Measurements from ENCODE around the gene FILIP1L.

FILIP1L gene

DNA sequence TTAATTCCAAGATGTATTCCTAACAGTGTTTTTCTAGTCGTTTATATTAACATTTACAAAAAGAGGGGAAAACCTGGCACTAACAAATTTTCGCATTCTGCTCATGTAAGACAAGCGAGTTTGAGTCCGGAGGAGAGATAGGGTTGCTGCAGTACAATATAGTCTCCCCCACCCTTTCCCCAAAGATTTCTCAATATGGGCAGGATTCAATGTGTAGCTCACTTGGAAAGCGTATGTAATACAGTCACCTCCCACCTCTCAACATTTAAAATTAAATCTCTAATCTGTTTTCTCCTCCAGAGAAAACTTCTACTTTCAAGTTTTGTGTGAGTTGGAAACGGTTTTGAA, 238.7 kb downstream of the FILIP1L start:
- no peak for DNase-seq (ENCODE audit: extremely low read depth, low read depth)

DNA sequence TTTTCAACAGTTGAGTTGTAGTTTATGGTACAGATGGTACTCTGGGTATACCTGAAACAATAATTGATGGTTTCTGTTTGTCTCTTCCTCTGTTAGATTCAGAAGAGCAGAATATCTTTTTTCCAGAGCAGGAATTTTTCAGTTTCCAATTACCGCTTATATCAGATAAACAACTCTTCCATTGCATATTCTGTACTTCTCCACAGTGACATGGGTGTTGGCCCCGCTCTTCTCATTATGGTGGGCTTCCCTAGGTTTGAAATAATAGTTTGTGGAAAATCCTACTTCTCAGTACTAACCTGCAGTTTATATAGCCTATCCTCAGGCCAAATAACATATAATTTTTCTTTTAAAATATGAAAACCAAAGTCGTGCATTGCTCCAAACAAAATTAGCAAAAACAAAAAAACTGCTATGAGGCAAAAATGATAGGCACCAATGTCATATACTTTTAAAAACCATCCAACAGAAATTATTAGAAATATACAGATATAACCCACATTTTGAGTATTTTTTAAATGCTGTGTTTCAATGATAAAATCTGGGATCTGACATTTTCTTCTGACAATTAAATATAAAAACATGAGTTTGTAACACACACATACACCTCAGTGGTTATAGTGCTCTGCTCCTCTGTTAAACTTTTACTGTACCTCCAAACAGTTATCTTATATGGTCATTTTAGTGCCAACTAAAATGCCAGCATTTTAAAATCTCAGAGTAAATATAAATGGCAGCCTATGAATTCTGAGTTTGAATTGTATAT, 239.9 kb downstream of the FILIP1L start:
- TF ChIP-seq, protein P1, sequence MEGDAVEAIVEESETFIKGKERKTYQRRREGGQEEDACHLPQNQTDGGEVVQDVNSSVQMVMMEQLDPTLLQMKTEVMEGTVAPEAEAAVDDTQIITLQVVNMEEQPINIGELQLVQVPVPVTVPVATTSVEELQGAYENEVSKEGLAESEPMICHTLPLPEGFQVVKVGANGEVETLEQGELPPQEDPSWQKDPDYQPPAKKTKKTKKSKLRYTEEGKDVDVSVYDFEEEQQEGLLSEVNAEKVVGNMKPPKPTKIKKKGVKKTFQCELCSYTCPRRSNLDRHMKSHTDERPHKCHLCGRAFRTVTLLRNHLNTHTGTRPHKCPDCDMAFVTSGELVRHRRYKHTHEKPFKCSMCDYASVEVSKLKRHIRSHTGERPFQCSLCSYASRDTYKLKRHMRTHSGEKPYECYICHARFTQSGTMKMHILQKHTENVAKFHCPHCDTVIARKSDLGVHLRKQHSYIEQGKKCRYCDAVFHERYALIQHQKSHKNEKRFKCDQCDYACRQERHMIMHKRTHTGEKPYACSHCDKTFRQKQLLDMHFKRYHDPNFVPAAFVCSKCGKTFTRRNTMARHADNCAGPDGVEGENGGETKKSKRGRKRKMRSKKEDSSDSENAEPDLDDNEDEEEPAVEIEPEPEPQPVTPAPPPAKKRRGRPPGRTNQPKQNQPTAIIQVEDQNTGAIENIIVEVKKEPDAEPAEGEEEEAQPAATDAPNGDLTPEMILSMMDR (IDR thresholded peaks at IDR 0.05; ENCODE audit: low read depth, low read length): no peak
- no peak for DNase-seq (ENCODE audit: extremely low read depth, low read depth)

More for the DNA sequence above, 238.7 kb downstream of the FILIP1L start:
- TF ChIP-seq, protein P1 (IDR thresholded peaks at IDR 0.05; ENCODE audit: low read depth, low read length): no peak

GRCh38 chr3:99873269-99874102, 240.8 kb downstream of the FILIP1L start:
- no peak for DNase-seq (ENCODE audit: extremely low read depth, low read depth)
- TF ChIP-seq, protein P1 (IDR thresholded peaks at IDR 0.05; ENCODE audit: low read depth, low read length): no peak

- no peak for DNase-seq (ENCODE audit: extremely low read depth, low read depth)
- TF ChIP-seq, protein P1 (IDR thresholded peaks at IDR 0.05; ENCODE audit: low read depth, low read length): no peak
Observed at GRCh38 chr3:99872923-99873254, 241.4 kb downstream of the FILIP1L start.

DNA sequence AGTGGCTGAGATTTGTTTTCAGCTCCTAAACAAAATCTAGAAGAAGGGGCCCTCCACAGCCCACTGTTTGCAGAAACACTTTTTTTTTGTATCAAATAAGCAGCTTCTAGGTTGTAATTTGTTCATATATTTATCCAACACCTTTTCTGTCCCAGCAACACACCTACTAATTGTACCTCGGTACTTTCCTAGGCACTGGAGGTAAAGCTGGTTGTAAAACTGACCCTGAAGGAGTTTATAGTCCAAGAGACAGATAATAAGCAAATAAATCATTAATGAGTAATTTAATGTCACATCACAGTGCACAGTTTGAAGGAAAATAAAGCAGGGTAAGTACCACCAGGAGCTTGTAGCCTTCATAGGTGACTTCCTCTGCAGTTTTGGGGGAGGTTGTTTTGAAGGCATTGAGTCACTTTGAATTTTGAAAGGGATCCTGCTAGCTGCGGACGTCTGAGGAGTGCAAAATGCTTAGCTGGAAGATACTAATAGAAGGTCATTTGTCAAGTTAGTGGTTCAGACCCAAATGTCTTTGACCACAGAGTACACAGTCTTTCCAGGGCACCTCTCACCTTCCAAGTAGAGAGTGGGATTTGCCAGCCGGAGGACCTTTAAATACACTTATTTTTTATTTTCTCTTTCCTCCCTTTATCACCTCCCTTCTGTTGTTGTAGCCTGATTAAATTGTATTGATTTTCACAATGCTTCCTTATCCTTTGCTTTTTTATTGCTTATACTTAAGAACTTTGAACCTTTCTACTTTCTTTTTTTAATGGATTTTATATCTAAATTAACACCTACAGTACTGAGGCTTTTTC, 242.9 kb downstream of the FILIP1L start:
- DNase-seq (ENCODE audit: extremely low read depth, low read depth): no peak
- TF ChIP-seq, protein P1 (IDR thresholded peaks at IDR 0.05; ENCODE audit: low read depth, low read length): no peak

DNA sequence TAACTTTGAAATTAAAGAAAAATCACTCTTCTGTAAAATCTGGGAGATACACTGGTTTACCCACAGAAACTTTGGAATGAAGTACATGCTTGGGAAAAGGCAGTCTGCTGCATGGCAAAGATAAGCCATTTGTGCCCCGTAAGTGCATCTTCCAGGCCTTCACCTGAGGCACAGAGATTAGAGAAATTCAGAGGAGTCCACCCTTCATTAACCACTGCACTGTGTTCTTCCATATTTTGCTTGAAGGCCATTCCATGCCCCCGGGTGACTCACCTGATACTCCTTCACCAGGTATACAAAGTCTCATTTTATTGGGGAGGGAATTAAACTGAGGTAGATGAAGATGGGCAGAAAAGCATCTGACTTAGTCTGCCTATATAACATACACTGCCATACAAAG, 243.6 kb downstream of the FILIP1L start:
- TF ChIP-seq, protein P1 (IDR thresholded peaks at IDR 0.05; ENCODE audit: low read depth, low read length): no peak

More for the DNA sequence above, 243.6 kb downstream of the FILIP1L start:
- DNase-seq (ENCODE audit: extremely low read depth, low read depth): no peak
